ENCODE results near the gene CACNB2. TPM values are rescaled to one million over a fixed set of nuclear protein-coding genes. Genes with fewer than 3 reads are reported as not detected.

Gene CACNB2
- total RNA-seq, 1 experiment from 2014 or later = 34.1 TPM

DNA sequence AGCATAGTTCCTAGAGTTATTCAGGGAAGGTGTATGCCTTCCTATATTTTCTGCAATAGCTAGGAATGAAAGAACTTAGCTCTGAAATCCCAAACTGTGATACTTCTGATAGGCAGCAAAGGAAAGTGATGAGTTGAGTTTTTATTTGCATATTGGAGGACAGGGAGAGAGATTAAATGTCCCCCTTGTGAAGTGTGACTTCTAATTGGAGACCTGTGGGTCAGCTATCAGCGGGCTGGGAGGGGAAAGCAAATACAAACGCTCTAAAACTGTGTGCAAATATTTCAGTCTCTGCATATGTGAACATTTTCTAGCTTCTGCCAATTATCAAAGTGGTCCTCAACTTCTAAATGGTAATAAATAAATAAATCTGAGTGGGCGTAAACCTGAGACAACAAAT is 203.3 kb downstream of the CACNB2 start:
- TF ChIP-seq, protein P1, sequence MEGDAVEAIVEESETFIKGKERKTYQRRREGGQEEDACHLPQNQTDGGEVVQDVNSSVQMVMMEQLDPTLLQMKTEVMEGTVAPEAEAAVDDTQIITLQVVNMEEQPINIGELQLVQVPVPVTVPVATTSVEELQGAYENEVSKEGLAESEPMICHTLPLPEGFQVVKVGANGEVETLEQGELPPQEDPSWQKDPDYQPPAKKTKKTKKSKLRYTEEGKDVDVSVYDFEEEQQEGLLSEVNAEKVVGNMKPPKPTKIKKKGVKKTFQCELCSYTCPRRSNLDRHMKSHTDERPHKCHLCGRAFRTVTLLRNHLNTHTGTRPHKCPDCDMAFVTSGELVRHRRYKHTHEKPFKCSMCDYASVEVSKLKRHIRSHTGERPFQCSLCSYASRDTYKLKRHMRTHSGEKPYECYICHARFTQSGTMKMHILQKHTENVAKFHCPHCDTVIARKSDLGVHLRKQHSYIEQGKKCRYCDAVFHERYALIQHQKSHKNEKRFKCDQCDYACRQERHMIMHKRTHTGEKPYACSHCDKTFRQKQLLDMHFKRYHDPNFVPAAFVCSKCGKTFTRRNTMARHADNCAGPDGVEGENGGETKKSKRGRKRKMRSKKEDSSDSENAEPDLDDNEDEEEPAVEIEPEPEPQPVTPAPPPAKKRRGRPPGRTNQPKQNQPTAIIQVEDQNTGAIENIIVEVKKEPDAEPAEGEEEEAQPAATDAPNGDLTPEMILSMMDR (conservative IDR thresholded peaks at IDR 0.05; ENCODE audit: low read depth, low read length) = no peak
- TF ChIP-seq EZH2 (IDR thresholded peaks at IDR 0.05; ENCODE audit: borderline replicate concordance, low read depth, low read length, poor library complexity, severe bottlenecking) = no peak
- H3K36me3 ChIP-seq (ENCODE audit: insufficient read depth, low read length, poor library complexity, severe bottlenecking) = no peaks in the 10 kb centered on the region
- BruUV-seq (replicated peaks) = no TSS peak
- intact Hi-C loops (cut with micrococcal nuclease; ENCODE audit: unreplicated experiment) = no loop called here
- H3K4me1 ChIP-seq (ENCODE audit: insufficient read depth, low read length, poor library complexity, severe bottlenecking) = peaks cover 14% of the 10 kb centered on the region
- ChIA-PET POLR2A (ENCODE audit: low non-redundant PET) (no interaction called here), CTCF (no interaction called here)
- DNase-seq (ENCODE audit: low spot score) = no peak
- no peaks in the 10 kb centered on the region for H3K27me3 ChIP-seq (replicated peaks; ENCODE audit: insufficient read depth, low read depth, low read length, poor library complexity)
- H3K27ac ChIP-seq (ENCODE audit: low read depth, low read length, poor library complexity, severe bottlenecking) = no peak overlapping the region
- H3K4me3 ChIP-seq (ENCODE audit: low read depth, low read length, poor library complexity, severe bottlenecking) = no peak overlapping the region
- H3K9me3 ChIP-seq (ENCODE audit: low read depth, low read length, poor library complexity, severe bottlenecking) = no peaks in the 10 kb centered on the region

DNA sequence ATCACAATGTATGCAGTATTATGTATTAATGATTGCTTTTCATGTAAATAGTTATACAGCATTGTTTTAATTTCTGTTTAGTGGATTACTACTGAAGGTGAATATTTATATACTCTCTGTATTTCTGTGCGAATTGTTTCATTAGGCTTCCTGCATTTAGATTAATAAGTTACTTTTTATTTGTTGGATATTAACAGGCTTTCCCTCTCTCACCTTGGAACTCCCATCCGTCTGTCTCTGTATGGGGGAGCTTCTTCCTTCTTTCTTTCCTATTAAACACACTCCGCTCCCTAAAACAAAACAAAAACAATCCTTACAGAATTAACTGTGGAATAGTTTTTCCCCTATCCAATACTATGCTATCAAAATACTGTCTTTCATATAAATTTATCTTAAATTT is 205.1 kb downstream of the CACNB2 start:
- CTCF ChIA-PET = no interaction called here
- TF ChIP-seq EZH2 (IDR thresholded peaks at IDR 0.05; ENCODE audit: borderline replicate concordance, low read depth, low read length, poor library complexity, severe bottlenecking) = no peak
- TF ChIP-seq, protein P1 (conservative IDR thresholded peaks at IDR 0.05; ENCODE audit: low read depth, low read length) = no peak
- BruUV-seq (replicated peaks) = no TSS peak

DNA sequence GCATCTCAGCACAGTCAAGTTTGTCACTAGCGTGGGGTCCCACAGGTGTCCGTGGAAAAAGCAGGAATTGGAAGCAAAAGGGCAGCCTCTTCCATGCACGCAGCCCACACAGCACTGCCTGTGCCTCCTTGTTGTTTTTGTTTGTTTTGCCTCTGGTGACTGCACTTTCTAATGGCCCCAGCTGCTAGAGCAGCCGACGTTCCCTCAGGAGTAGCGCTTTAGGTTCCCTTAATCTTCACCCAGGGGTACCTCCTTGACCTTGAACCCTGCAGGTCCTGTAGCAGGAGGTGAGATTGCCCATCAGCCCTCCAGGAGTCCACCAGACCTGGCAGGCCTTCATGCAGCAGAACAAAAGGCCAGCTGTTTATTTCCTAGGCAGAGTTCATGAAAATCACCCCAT is 210.1 kb downstream of the CACNB2 start:
- BruUV-seq (replicated peaks) = no TSS peak
- Histone ChIP-seq H3K4me3 (ENCODE audit: low read depth, low read length, poor library complexity, severe bottlenecking) (no peak overlapping the region), H3K27ac (ENCODE audit: low read depth, low read length, poor library complexity, severe bottlenecking) (no peak overlapping the region), H3K27me3 (replicated peaks; ENCODE audit: insufficient read depth, low read depth, low read length, poor library complexity) (no peaks in the 10 kb centered on the region), H3K4me1 (ENCODE audit: insufficient read depth, low read length, poor library complexity, severe bottlenecking) (peaks cover 14% of the 10 kb centered on the region), H3K36me3 (ENCODE audit: insufficient read depth, low read length, poor library complexity, severe bottlenecking) (no peaks in the 10 kb centered on the region), H3K9me3 (ENCODE audit: low read depth, low read length, poor library complexity, severe bottlenecking) (no peaks in the 10 kb centered on the region)
- DNase-seq (ENCODE audit: low spot score) = no peak
- ChIA-PET POLR2A (ENCODE audit: low non-redundant PET) (no interaction called here), CTCF (no interaction called here)
- intact Hi-C loops (cut with micrococcal nuclease; ENCODE audit: unreplicated experiment) = no loop called here
- no peak for TF ChIP-seq EZH2 (IDR thresholded peaks at IDR 0.05; ENCODE audit: borderline replicate concordance, low read depth, low read length, poor library complexity, severe bottlenecking)
- TF ChIP-seq, protein P1 (conservative IDR thresholded peaks at IDR 0.05; ENCODE audit: low read depth, low read length) = no peak

More for the DNA sequence above, 205.1 kb downstream of the CACNB2 start:
- DNase-seq (ENCODE audit: low spot score) = no peak
- Histone ChIP-seq H3K4me1 (ENCODE audit: insufficient read depth, low read length, poor library complexity, severe bottlenecking) (peaks cover 10% of the 10 kb centered on the region), H3K27me3 (replicated peaks; ENCODE audit: insufficient read depth, low read depth, low read length, poor library complexity) (no peaks in the 10 kb centered on the region), H3K4me3 (ENCODE audit: low read depth, low read length, poor library complexity, severe bottlenecking) (no peak overlapping the region), H3K9me3 (ENCODE audit: low read depth, low read length, poor library complexity, severe bottlenecking) (no peaks in the 10 kb centered on the region), H3K27ac (ENCODE audit: low read depth, low read length, poor library complexity, severe bottlenecking) (no peak overlapping the region), H3K36me3 (ENCODE audit: insufficient read depth, low read length, poor library complexity, severe bottlenecking) (no peaks in the 10 kb centered on the region)
- POLR2A ChIA-PET (ENCODE audit: low non-redundant PET) = no interaction called here
- intact Hi-C loops (cut with micrococcal nuclease; ENCODE audit: unreplicated experiment) = no loop called here
